Trophoblast cell (in vitro differentiated cells and primary cell): ENCODE data around the gene KRT9.

Experiments
- DNase-seq, 2 donors: peaks; one replicate each; pipeline ENCODE4 v3.0.0-alpha.2; 2016
- H2AFZ ChIP-seq: 2 replicates; pipeline ENCODE4 v1.6.1; 2013; ENCODE audit warnings: low read length, moderate library complexity, mild to moderate bottlenecking; ENCODE audit not compliant: insufficient read depth, poor library complexity
- H2AK5ac ChIP-seq: 2 replicates; pipeline ENCODE4 v1.6.1; 2013; ENCODE audit warnings: mild to moderate bottlenecking, low read length
- H2BK120ac ChIP-seq: 2 replicates; pipeline ENCODE4 v1.6.1; 2013; ENCODE audit warnings: low read length, mild to moderate bottlenecking, moderate library complexity; ENCODE audit not compliant: insufficient read depth, poor library complexity
- H2BK12ac ChIP-seq: 2 replicates; pipeline ENCODE4 v1.6.1; 2013; ENCODE audit warnings: mild to moderate bottlenecking, low read length, moderate library complexity
- H2BK5ac ChIP-seq: 2 replicates; pipeline ENCODE4 v1.6.1; 2013; ENCODE audit warnings: low read length, low read depth, moderate library complexity, mild to moderate bottlenecking; ENCODE audit not compliant: poor library complexity
- H3K14ac ChIP-seq: 2 replicates; pipeline ENCODE4 v1.6.1; 2013; ENCODE audit warnings: mild to moderate bottlenecking, low read length
- H3K18ac ChIP-seq: 2 replicates; pipeline ENCODE4 v1.6.1; 2013; ENCODE audit warnings: mild to moderate bottlenecking, low read length
- H3K23ac ChIP-seq: 2 replicates; pipeline ENCODE4 v1.6.1; 2013; ENCODE audit warnings: low read length
- H3K27ac ChIP-seq: 2 replicates; pipeline ENCODE4 v1.5.1; 2013; ENCODE audit warnings: low read depth, mild to moderate bottlenecking, inconsistent platforms, low read length, moderate library complexity
- H3K27me3 ChIP-seq: 2 replicates; pipeline ENCODE4 v1.6.1; 2013; ENCODE audit warnings: inconsistent platforms, mild to moderate bottlenecking, low read length, moderate library complexity; ENCODE audit not compliant: insufficient read depth
- H3K36me3 ChIP-seq, 2 experiments: 1 replicate in 1 of 2; 2 replicates in 1 of 2; pipeline ENCODE4 v1.6.1; 2013; ENCODE audit warnings: low read length in 2 of 2, mild to moderate bottlenecking in 2 of 2, moderate library complexity in 1 of 2; ENCODE audit not compliant: insufficient read depth in 2 of 2, control insufficient read depth in 1 of 2
- H3K4ac ChIP-seq: 2 replicates; pipeline ENCODE4 v1.6.1; 2013; ENCODE audit warnings: low read depth, mild to moderate bottlenecking, low read length, moderate library complexity
- H3K4me1 ChIP-seq, 2 experiments: 1 replicate in 1 of 2; 2 replicates in 1 of 2; pipeline ENCODE4 v1.6.1; 2013; ENCODE audit warnings: low read length in 2 of 2, mild to moderate bottlenecking in 2 of 2, moderate library complexity in 1 of 2; ENCODE audit not compliant: insufficient read depth in 2 of 2, control insufficient read depth in 1 of 2
- H3K4me2 ChIP-seq: 2 replicates; pipeline ENCODE4 v1.6.1; 2013; ENCODE audit warnings: inconsistent platforms, mild to moderate bottlenecking, low read length, moderate library complexity
- H3K4me3 ChIP-seq: 2 replicates; pipeline ENCODE4 v1.5.1; 2013; ENCODE audit warnings: mild to moderate bottlenecking, low read depth, low read length, inconsistent platforms
- H3K79me1 ChIP-seq: one replicate; pipeline ENCODE4 v1.6.1; 2013; ENCODE audit warnings: low read length
- H3K79me2 ChIP-seq: 2 replicates; pipeline ENCODE4 v1.6.1; 2013; ENCODE audit warnings: low read length, mild to moderate bottlenecking; ENCODE audit not compliant: control insufficient read depth, insufficient read depth, poor library complexity
- H3K9ac ChIP-seq: 2 replicates; pipeline ENCODE4 v1.6.1; 2013; ENCODE audit warnings: mild to moderate bottlenecking, low read length
- H3K9me3 ChIP-seq: 2 replicates; pipeline ENCODE4 v1.6.1; 2013; ENCODE audit warnings: low read depth, mild to moderate bottlenecking, control low read depth, inconsistent platforms, low read length; ENCODE audit not compliant: insufficient read depth
- H4K12ac ChIP-seq: 2 replicates; pipeline ENCODE4 v1.6.1; 2013; ENCODE audit warnings: low read depth, mild to moderate bottlenecking, low read length, moderate library complexity
- H4K8ac ChIP-seq: 2 replicates; pipeline ENCODE4 v1.6.1; 2013; ENCODE audit warnings: low read depth, mild to moderate bottlenecking, low read length, moderate library complexity
- H4K91ac ChIP-seq: one replicate; pipeline ENCODE4 v1.6.1; 2013; ENCODE audit warnings: low read depth, mild to moderate bottlenecking, low read length, moderate library complexity
- WGBS: extraction: QIAGEN DNeasy Blood & Tissue Kit; methylation state at CpG from one replicate; pipeline ENCODE4 v1.1.7; 2013; ENCODE audit warnings: missing lambda C conversion rate; ENCODE audit not compliant: insufficient read length, insufficient coverage; ENCODE audit errors: extremely low coverage; 5-methylcytosine and 5-hydroxymethylcytosine counted together

The KRT9 gene

GRCh38 chr17:41531993-41532392 lies 39.9 kb downstream of the KRT9 start:
- no peak overlapping the region for H4K8ac ChIP-seq
- H2AFZ ChIP-seq = no peak overlapping the region
- no peak overlapping the region for H3K4me2 ChIP-seq
- no peaks in the 10 kb centered on the region for H3K27me3 ChIP-seq
- H3K79me1 ChIP-seq = peaks cover 48% of the 10 kb centered on the region
- WGBS = no CpG with 5 or more reads among the region's 1 CpG
- H2BK5ac ChIP-seq = no peak overlapping the region
- no peaks in the 10 kb centered on the region for H3K9me3 ChIP-seq
- peak overlapping the region; percentile 25 for H2AK5ac ChIP-seq
- H4K91ac ChIP-seq = peak overlapping the region; percentile 15
- H3K4me1 ChIP-seq = peaks cover 47 to 54% of the 10 kb centered on the region in 2 experiments
- peak overlapping the region; percentile 36 for H3K18ac ChIP-seq
- H3K23ac ChIP-seq = no peak overlapping the region
- H3K4ac ChIP-seq = peak overlapping the region; percentile 6
- H3K79me2 ChIP-seq = peaks cover 17% of the 10 kb centered on the region
- H3K14ac ChIP-seq = peak overlapping the region; percentile 16
- H3K4me3 ChIP-seq = no peak overlapping the region
- no peak for DNase-seq
- peak overlapping the region; percentile 50 for H2BK120ac ChIP-seq
- peak overlapping the region; percentile 55 for H2BK12ac ChIP-seq
- H4K12ac ChIP-seq = no peak overlapping the region
- H3K9ac ChIP-seq = no peak overlapping the region
- H3K36me3 ChIP-seq = peaks cover 0 to 1% of the 10 kb centered on the region in 2 experiments
- no peak overlapping the region for H3K27ac ChIP-seq

DNA sequence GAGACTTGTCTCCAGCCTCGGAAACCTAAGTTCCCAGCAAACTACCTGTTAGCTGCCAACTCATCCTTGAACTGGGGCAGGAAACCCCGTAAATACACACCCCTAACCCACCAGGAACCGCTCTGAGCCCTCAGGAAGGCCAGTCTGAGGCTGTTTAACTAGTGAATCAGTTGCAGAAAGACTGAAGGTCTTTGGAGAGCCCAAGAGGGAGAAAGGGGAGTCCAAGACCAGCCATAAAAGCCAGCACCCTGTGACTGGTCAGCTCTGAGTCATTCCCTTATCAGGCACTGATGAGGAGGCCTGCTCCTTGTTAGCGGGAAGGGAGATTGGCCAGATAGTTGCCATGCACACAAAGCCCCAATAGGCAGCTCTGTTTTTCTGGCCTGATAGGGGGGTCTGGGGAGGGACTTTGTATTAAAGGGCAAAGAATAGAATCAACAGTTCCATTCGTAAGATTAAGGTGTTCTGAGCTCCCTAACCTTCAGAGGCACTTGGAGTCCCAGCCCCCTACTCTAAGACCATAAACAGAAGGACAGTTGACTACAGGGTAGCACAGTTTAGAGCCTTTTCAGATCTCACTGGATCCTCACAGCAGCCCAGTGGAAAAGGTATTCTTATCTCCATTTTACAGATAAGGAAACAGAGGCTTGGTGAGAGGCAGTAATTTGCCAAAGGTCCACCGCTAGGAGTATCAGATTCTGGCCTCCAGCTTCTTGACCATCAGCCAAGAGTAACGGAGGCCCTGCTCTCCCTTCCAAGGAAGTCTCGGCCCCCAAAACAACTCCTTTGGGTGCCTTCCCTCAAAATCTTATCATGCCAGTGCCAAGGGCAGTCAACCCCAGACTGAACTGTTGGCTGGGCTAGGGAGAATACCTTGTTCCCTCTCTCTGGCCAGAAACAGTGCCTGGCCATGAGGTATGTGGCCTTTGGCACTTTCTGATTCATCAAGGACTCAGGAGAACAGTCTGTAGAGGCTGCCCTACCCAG lies 41.5 kb downstream of the KRT9 start:
- Histone ChIP-seq H4K91ac (peak overlapping the region; percentile 96), H3K14ac (peak overlapping the region; percentile 81), H4K8ac (peak overlapping the region; percentile 73), H3K27ac (peak overlapping the region; percentile 92), H2AFZ (peak overlapping the region; percentile 24), H3K4me3 (no peak overlapping the region), H3K79me1 (peaks cover 34% of the 10 kb centered on the region), H3K27me3 (no peaks in the 10 kb centered on the region), H3K23ac (no peak overlapping the region), H3K4me2 (peak overlapping the region; percentile 41), H2AK5ac (peak overlapping the region; percentile 93), H3K4ac (peak overlapping the region; percentile 77), H3K4me1 (peaks cover 31 to 42% of the 10 kb centered on the region in 2 experiments), H4K12ac (no peak overlapping the region), H2BK120ac (peak overlapping the region; percentile 91), H3K9me3 (no peaks in the 10 kb centered on the region), H3K18ac (peak overlapping the region; percentile 89), H3K36me3 (peaks cover 2 to 5% of the 10 kb centered on the region in 2 experiments), H2BK12ac (peak overlapping the region; percentile 91), H2BK5ac (peak overlapping the region; percentile 94), H3K79me2 (peaks cover 18% of the 10 kb centered on the region), H3K9ac (no peak overlapping the region)
- WGBS = no CpG with 5 or more reads among the region's 8 CpGs
- peak; percentile 93 to 96 for DNase-seq

DNA sequence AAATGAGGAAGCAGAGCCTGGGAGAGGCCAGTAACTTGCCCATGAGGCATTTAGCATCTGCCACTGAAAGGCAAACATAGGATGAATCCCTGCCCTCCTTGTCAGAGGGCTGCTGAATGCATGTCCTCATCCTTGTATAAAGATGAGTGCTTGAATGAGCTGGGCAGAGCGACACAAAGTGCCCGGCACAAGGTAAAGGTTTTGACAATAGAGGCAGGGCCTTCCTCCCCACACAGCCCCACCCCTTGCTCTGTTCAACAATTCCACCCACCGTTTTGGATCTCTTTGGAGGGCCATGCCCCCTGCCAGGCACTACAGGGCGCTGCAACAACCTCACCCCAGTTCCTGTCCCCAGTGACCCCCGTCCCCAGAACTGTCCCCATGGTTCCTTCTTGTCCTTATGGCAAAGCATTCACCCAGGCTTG lies 42.4 kb downstream of the KRT9 start:
- H3K9ac ChIP-seq = no peak overlapping the region
- peak overlapping the region; percentile 92 for H3K27ac ChIP-seq
- peaks cover 18% of the 10 kb centered on the region for H3K79me2 ChIP-seq
- WGBS = no CpG with 5 or more reads among the region's 5 CpGs
- H3K9me3 ChIP-seq = no peaks in the 10 kb centered on the region
- H3K27me3 ChIP-seq = no peaks in the 10 kb centered on the region
- H3K4ac ChIP-seq = peak overlapping the region; percentile 60
- peak overlapping the region; percentile 55 for H2AK5ac ChIP-seq
- peak overlapping the region; percentile 81 for H3K18ac ChIP-seq
- peak overlapping the region; percentile 91 for H2BK120ac ChIP-seq
- H4K8ac ChIP-seq = peak overlapping the region; percentile 73
- H4K12ac ChIP-seq = peak overlapping the region; percentile 20
- H4K91ac ChIP-seq = peak overlapping the region; percentile 86
- DNase-seq = peak; percentile 37 to 62
- H3K4me1 ChIP-seq = peaks cover 26 to 36% of the 10 kb centered on the region in 2 experiments
- peaks cover 11 to 13% of the 10 kb centered on the region in 2 experiments for H3K36me3 ChIP-seq
- peak overlapping the region; percentile 91 for H2BK12ac ChIP-seq
- peak overlapping the region; percentile 41 for H3K4me2 ChIP-seq
- H3K4me3 ChIP-seq = no peak overlapping the region
- peak overlapping the region; percentile 74 for H3K14ac ChIP-seq
- H3K79me1 ChIP-seq = peaks cover 33% of the 10 kb centered on the region
- no peak overlapping the region for H3K23ac ChIP-seq
- H2BK5ac ChIP-seq = peak overlapping the region; percentile 87
- H2AFZ ChIP-seq = peak overlapping the region; percentile 24

- Histone ChIP-seq H3K4ac (peak overlapping the region; percentile 60), H3K4me1 (peaks cover 26 to 36% of the 10 kb centered on the region in 2 experiments), H4K91ac (peak overlapping the region; percentile 86), H3K4me2 (no peak overlapping the region), H3K9me3 (no peaks in the 10 kb centered on the region), H3K4me3 (no peak overlapping the region), H3K79me1 (peaks cover 33% of the 10 kb centered on the region), H3K79me2 (peaks cover 18% of the 10 kb centered on the region), H3K27ac (peak overlapping the region; percentile 92), H2AK5ac (peak overlapping the region; percentile 55), H3K9ac (peak overlapping the region; percentile 2), H3K18ac (peak overlapping the region; percentile 81), H3K27me3 (no peaks in the 10 kb centered on the region), H4K12ac (no peak overlapping the region), H3K36me3 (peaks cover 16 to 19% of the 10 kb centered on the region in 2 experiments), H2BK12ac (peak overlapping the region; percentile 91), H2BK5ac (peak overlapping the region; percentile 87), H2BK120ac (peak overlapping the region; percentile 91), H2AFZ (no peak overlapping the region), H4K8ac (peak overlapping the region; percentile 73), H3K23ac (no peak overlapping the region), H3K14ac (peak overlapping the region; percentile 74)
- DNase-seq = peak; percentile 57 to 81
- no CpG with 5 or more reads among the region's 10 CpGs for WGBS
These were observed 42.9 kb downstream of the KRT9 start for GRCh38 chr17:41528959-41529353.
